HepG2 (cell line): ENCODE results near the gene UNC5B. TPM values are rescaled to one million over a fixed set of nuclear protein-coding genes. Genes with fewer than 3 reads are reported as not detected.

Experiments
- ATAC-seq: fragments of 200-7000 bp; cut with Tn5 transposase; 3 replicates; pipeline ENCODE4 v1.9.1; 2020; ENCODE audit warnings: mild to moderate bottlenecking, moderate library complexity
- BruUV-seq: library from RNA; stranded (reverse); fragments of 400-500 nt; replicated peaks from 2 replicates; lab custom pipeline; 2021; lab: Mats Ljungman, UMichigan
- CTCF ChIA-PET: fragments of 300-600 bp; formaldehyde crosslinking; extraction: SDS; loops from one replicate; lab custom pipeline; 2021; ENCODE audit warnings: low total read pairs, inconsistent platforms, low intra/inter-chr PET ratio; lab: Yijun Ruan, JAX
- POLR2A ChIA-PET: fragments of 350-600 bp; sonication (Branson Sonifier 250); formaldehyde crosslinking; loops from one replicate; lab custom pipeline; 2020; ENCODE audit warnings: antibody characterized with exemption, inconsistent platforms; lab: Yijun Ruan, JAX
- DNase-seq: peaks from one replicate; pipeline ENCODE4 v3.0.0-alpha.2; 2015; ENCODE audit warnings: low spot score
- FAIRE-seq: peaks from 3 replicates; lab custom pipeline; 2011; peaks lifted over from hg19 to GRCh38; lab: Jason Lieb, UNC
- H2AFZ ChIP-seq: one replicate; pipeline ENCODE4 v1.6.1; 2011; ENCODE audit warnings: low read length, inconsistent platforms
- H3K27ac ChIP-seq: fragments of 300-600 bp; 3 replicates; pipeline ENCODE4 v1.8.0; 2011; ENCODE audit warnings: mixed run types, mild to moderate bottlenecking, mixed read lengths, low read length, inconsistent platforms; ENCODE audit not compliant: insufficient read depth; ENCODE audit errors: extremely low read length
- H3K27me3 ChIP-seq, 2 experiments: fragments of 200-600 bp in 1 of 2; 2 replicates in 1 of 2; 3 replicates in 1 of 2; pipeline versions ENCODE4 v1.6.0 to v1.8.0; 2011; ENCODE audit warnings: low read length in 2 of 2, mild to moderate bottlenecking in 2 of 2, moderate library complexity in 2 of 2, inconsistent platforms in 1 of 2; ENCODE audit not compliant: insufficient read depth in 2 of 2, control insufficient read depth in 1 of 2
- H3K36me3 ChIP-seq, 2 experiments: fragments of 200-600 bp in 1 of 2; replicated peaks in 1 of 2; 2 replicates in 1 of 2; 3 replicates in 1 of 2; pipeline versions ENCODE4 v1.5.1 to v1.8.0; 2011; ENCODE audit warnings: low read length in 2 of 2, inconsistent platforms in 1 of 2; ENCODE audit not compliant: insufficient read depth in 2 of 2, control insufficient read depth in 1 of 2
- H3K4me1 ChIP-seq: 2 replicates; pipeline ENCODE4 v1.5.1; 2012; ENCODE audit warnings: low read length, inconsistent platforms; ENCODE audit not compliant: insufficient read depth
- H3K4me2 ChIP-seq: 2 replicates; pipeline ENCODE4 v1.6.0; 2011; ENCODE audit warnings: low read depth, low read length, inconsistent platforms
- H3K4me3 ChIP-seq, 3 experiments: fragments of 200-600 bp in 1 of 3; sonication (generic), shearing (Covaris generic) in 1 of 3; replicated peaks in 1 of 3; 2 replicates each; pipeline ENCODE4 v1.5.1; 2011 to 2016; ENCODE audit warnings: low read length in 3 of 3, inconsistent platforms in 2 of 3, low read depth in 2 of 3, mild to moderate bottlenecking in 2 of 3, control low read depth in 1 of 3, mixed read lengths in 1 of 3; ENCODE audit not compliant: insufficient read depth in 1 of 3
- H3K79me2 ChIP-seq: one replicate; pipeline ENCODE4 v1.6.1; 2011; ENCODE audit warnings: low read length, inconsistent platforms; ENCODE audit not compliant: insufficient read depth
- H3K9ac ChIP-seq: 2 replicates; pipeline ENCODE4 v1.6.0; 2011; ENCODE audit warnings: mild to moderate bottlenecking, low read depth, low read length, inconsistent platforms; ENCODE audit not compliant: insufficient read depth
- H3K9me3 ChIP-seq: 2 replicates; pipeline ENCODE4 v1.5.1; 2012; ENCODE audit warnings: mild to moderate bottlenecking, low read length
- H4K20me1 ChIP-seq: 2 replicates; pipeline ENCODE4 v1.6.0; 2011; ENCODE audit warnings: inconsistent platforms, mild to moderate bottlenecking, low read length, moderate library complexity; ENCODE audit not compliant: insufficient read depth
- ERF ChIP-seq: IDR thresholded peaks from 2 replicates; pipeline ENCODE4 v1.6.1; 2018; ENCODE audit warnings: missing biosample characterization, missing genetic modification reagents
- GRHL1 ChIP-seq: sonication (generic); formaldehyde crosslinking; conservative IDR thresholded peaks from 2 replicates; pipeline ENCODE4 v1.8.0; 2022; ENCODE audit warnings: missing genetic modification reagents
- KAT7 ChIP-seq: IDR thresholded peaks from 2 replicates; pipeline ENCODE4 v1.6.1; 2018; ENCODE audit warnings: borderline replicate concordance, missing compliant biosample characterization
- KMT2B ChIP-seq: IDR thresholded peaks from 2 replicates; pipeline ENCODE4 v1.6.1; 2016; ENCODE audit warnings: missing genetic modification reagents, missing compliant biosample characterization
- NFATC3 ChIP-seq: sonication (generic); formaldehyde crosslinking; IDR thresholded peaks from 2 replicates; pipeline ENCODE4 v1.5.1; 2020; ENCODE audit warnings: mild to moderate bottlenecking, missing genetic modification reagents
- SAP130 ChIP-seq: IDR thresholded peaks from 2 replicates; pipeline ENCODE4 v1.6.1; 2016; ENCODE audit warnings: low read depth
- SMAD9 ChIP-seq: sonication (generic); formaldehyde crosslinking; IDR thresholded peaks from 2 replicates; pipeline ENCODE4 v1.5.1; 2020; ENCODE audit warnings: mild to moderate bottlenecking, missing genetic modification reagents
- TEAD3 ChIP-seq: optimal IDR thresholded peaks from 2 replicates; pipeline ENCODE3; 2016; ENCODE audit warnings: borderline replicate concordance
- ZNF10 ChIP-seq: sonication (generic); formaldehyde crosslinking; IDR thresholded peaks from 2 replicates; pipeline ENCODE4 v1.4.0; 2020; ENCODE audit warnings: mild to moderate bottlenecking, low read depth, missing genetic modification reagents, borderline replicate concordance
- ZNF326 ChIP-seq: sonication (generic); formaldehyde crosslinking; IDR thresholded peaks from 2 replicates; pipeline ENCODE4 v1.4.0; 2020; ENCODE audit warnings: missing genetic modification reagents, borderline replicate concordance
- ZNF367 ChIP-seq: sonication (generic); formaldehyde crosslinking; IDR thresholded peaks from 2 replicates; pipeline ENCODE4 v1.4.0; 2020; ENCODE audit warnings: missing genetic modification reagents, borderline replicate concordance
- ZNF547 ChIP-seq: sonication (generic); formaldehyde crosslinking; IDR thresholded peaks from 2 replicates; pipeline ENCODE4 v1.5.1; 2020; ENCODE audit warnings: mild to moderate bottlenecking, missing genetic modification reagents
- ZNF800 ChIP-seq: sonication (generic); formaldehyde crosslinking; IDR thresholded peaks from 2 replicates; pipeline ENCODE4 v1.4.0; 2020; ENCODE audit warnings: missing genetic modification reagents
- in situ Hi-C: cut with HindIII; loops from 2 replicates; pipeline ENCODE4 v1.10.0; 2017; ENCODE audit warnings: low pct_unique_long_range_greater_than_20kb; ENCODE audit not compliant: extremely low pct_ligation_motif_present
- intact Hi-C: fragments of 100-400 bp; cut with micrococcal nuclease; formaldehyde crosslinking; loops from one replicate; pipeline ENCODE4 v1.10.0; 2022; ENCODE audit not compliant: unreplicated experiment
- polyA plus RNA-seq, 8 experiments: library from polyadenylated mRNA; depleted of rRNA in 3 of 8; stranded (reverse) in 7 of 8; unstranded in 1 of 8; fragments of >200 nt; fragmentation: Illumina TruSeq in 4 of 8; extraction: Trizol in 4 of 8; gene quantifications; 2 replicates each; pipeline versions ENCODE4 v1.2.1 to v1.2.3, GENCODE V29; 2011 to 2016; ENCODE audit warnings: low read depth in 4 of 8, missing spikeins in 1 of 8, mixed read lengths in 1 of 8; ENCODE audit not compliant: insufficient read depth in 1 of 8
- total RNA-seq, 5 experiments: library from RNA; depleted of rRNA; stranded (reverse); fragments of >200 nt; fragmentation: Illumina TruSeq; extraction: Trizol; gene quantifications; 2 replicates each; pipeline ENCODE4 v1.2.3, GENCODE V29; 2016; ENCODE audit warnings: low read depth in 1 of 5
- TF ChIP-seq, protein P1 (sequence below): sonication (generic); formaldehyde crosslinking; IDR thresholded peaks from 2 replicates; pipeline ENCODE4 v1.8.1; 2022; ENCODE audit warnings: mild to moderate bottlenecking, missing genetic modification reagents
- TF ChIP-seq, protein P2 (sequence below): sonication (generic); formaldehyde crosslinking; IDR thresholded peaks from 2 replicates; pipeline ENCODE4 v1.4.0; 2020; ENCODE audit warnings: low read depth, missing genetic modification reagents

Gene UNC5B
- total and polyA plus RNA-seq, 2 of the 13 experiments (the other 11 are each of a cell fraction or from before 2014, with no cell fraction given): 0.07 TPM

- TF ChIP-seq SAP130 (CRISPR knock-in tag) (0 out of 2 replicates have a peak, but pooled peaks have one; percentile 16), ZNF800 (CRISPR knock-in tag) (peak; percentile 8), TEAD3 (CRISPR knock-in tag) (no peak), ZNF10 (no peak), ZNF547 (CRISPR knock-in tag) (no peak)
- TF ChIP-seq, protein P1, sequence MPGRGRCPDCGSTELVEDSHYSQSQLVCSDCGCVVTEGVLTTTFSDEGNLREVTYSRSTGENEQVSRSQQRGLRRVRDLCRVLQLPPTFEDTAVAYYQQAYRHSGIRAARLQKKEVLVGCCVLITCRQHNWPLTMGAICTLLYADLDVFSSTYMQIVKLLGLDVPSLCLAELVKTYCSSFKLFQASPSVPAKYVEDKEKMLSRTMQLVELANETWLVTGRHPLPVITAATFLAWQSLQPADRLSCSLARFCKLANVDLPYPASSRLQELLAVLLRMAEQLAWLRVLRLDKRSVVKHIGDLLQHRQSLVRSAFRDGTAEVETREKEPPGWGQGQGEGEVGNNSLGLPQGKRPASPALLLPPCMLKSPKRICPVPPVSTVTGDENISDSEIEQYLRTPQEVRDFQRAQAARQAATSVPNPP (CRISPR knock-in tag): no peak
- TF ChIP-seq, all 625 proteins: peak for 13
Observed at GRCh38 chr10:71212318-71213126, at the start of gene UNC5B (continued).

- in situ Hi-C loops (no loop called here), intact Hi-C loops (no loop called here)
- FAIRE-seq: no peak
- Histone ChIP-seq H3K9ac (no peak overlapping the region), H3K36me3 (no peaks in the 10 kb centered on the region), H3K9me3 (no peaks in the 10 kb centered on the region), H3K4me2 (no peak overlapping the region), H3K27ac (no peak overlapping the region), H2AFZ (no peak overlapping the region), H3K4me1 (no peaks in the 10 kb centered on the region), H3K79me2 (no peaks in the 10 kb centered on the region), H3K4me3 (no peak overlapping the region), H4K20me1 (no peaks in the 10 kb centered on the region), H3K27me3 (peaks cover 2 to 36% of the 10 kb centered on the region in 2 experiments)
- DNase-seq: no peak
- ATAC-seq: no peak
- CTCF ChIA-PET: no interaction called here
- POLR2A ChIA-PET: no interaction called here
- BruUV-seq: no TSS peak
- no peak for TF ChIP-seq GRHL1 (CRISPR knock-in tag)
- no peak for TF ChIP-seq ERF (CRISPR knock-in tag)
- TF ChIP-seq SMAD9 (CRISPR knock-in tag): no peak
- no peak for TF ChIP-seq KMT2B (CRISPR knock-in tag)
- TF ChIP-seq NFATC3: no peak
- TF ChIP-seq ZNF326: no peak
- TF ChIP-seq, protein P2, sequence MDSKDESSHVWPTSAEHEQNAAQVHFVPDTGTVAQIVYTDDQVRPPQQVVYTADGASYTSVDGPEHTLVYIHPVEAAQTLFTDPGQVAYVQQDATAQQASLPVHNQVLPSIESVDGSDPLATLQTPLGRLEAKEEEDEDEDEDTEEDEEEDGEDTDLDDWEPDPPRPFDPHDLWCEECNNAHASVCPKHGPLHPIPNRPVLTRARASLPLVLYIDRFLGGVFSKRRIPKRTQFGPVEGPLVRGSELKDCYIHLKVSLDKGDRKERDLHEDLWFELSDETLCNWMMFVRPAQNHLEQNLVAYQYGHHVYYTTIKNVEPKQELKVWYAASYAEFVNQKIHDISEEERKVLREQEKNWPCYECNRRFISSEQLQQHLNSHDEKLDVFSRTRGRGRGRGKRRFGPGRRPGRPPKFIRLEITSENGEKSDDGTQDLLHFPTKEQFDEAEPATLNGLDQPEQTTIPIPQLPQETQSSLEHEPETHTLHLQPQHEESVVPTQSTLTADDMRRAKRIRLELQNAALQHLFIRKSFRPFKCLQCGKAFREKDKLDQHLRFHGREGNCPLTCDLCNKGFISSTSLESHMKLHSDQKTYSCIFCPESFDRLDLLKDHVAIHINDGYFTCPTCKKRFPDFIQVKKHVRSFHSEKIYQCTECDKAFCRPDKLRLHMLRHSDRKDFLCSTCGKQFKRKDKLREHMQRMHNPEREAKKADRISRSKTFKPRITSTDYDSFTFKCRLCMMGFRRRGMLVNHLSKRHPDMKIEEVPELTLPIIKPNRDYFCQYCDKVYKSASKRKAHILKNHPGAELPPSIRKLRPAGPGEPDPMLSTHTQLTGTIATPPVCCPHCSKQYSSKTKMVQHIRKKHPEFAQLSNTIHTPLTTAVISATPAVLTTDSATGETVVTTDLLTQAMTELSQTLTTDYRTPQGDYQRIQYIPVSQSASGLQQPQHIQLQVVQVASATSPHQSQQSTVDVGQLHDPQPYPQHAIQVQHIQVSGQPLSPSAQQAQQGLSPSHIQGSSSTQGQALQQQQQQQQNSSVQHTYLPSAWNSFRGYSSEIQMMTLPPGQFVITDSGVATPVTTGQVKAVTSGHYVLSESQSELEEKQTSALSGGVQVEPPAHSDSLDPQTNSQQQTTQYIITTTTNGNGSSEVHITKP (CRISPR knock-in tag): no peak
- no peak for TF ChIP-seq KAT7 (CRISPR knock-in tag)
- TF ChIP-seq ZNF367: no peak
Observed at GRCh38 chr10:71173466-71173865, 38.9 kb upstream of the UNC5B start.
